Heart left ventricle (tissue), 13 donors: ENCODE data around the gene CHRFAM7A.
"Not testable (repeated sequence)": the region's sequence is repeated elsewhere in the genome, so short reads cannot be mapped to it uniquely, and the experiment has no call there.

Source experiments
- POLR2A ChIP-seq, 2 donors: fragments of 450-650 bp; IDR thresholded peaks; one replicate each; pipeline ENCODE4 v1.6.1; 2017; ENCODE audit warnings: antibody characterized with exemption in 2 of 2, mild to moderate bottlenecking in 2 of 2, moderate library complexity in 2 of 2
- TF ChIP-seq, protein P1 (sequence below), 12 donors: fragments of 200-600 bp; sonication (generic) in 4 of 12; IDR thresholded peaks; one replicate each; pipeline versions ENCODE4 v1.5.0 to v1.8.0; 2018 to 2022; ENCODE audit warnings: antibody characterized with exemption in 12 of 12, mild to moderate bottlenecking in 5 of 12
- donor health status: ischemic (EF 13 %, LVEDD 7.1; RV severe dilation, severe dysfunction).
- donor health status: DM: no; HTN: yes; CAD: no.
- donor health status: DM: no; HTN: no; CAD: no.
- donor health status: ischemic (EF 25% LVEDD 6.9; RV normal size, moderate dysfunction).
- donor health status: ischemic (EF 25% LVEDD 5.7; RV mildly dilated, moderate dysfunction).
- donor health status: ischemic (EF 35%, LVEDD 5.7; RV mildly dilated, moderate dysfunction).
- donor health status: nonischemic (EF 11% LVEDD 7.7; RV severe dilation, severe dysfunction).
- donor health status: DM: yes; HTN: yes; CAD: no.
- donor health status: PGD.
- donor health status: ischemic (EF 29% LVEDD 5.4; RV normal size, mild dysfunction).
- donor health status: nonischemic (EF 23%, LVEDD 6.1; RV moderate dilation, normal function).

- TF ChIP-seq, protein P1, sequence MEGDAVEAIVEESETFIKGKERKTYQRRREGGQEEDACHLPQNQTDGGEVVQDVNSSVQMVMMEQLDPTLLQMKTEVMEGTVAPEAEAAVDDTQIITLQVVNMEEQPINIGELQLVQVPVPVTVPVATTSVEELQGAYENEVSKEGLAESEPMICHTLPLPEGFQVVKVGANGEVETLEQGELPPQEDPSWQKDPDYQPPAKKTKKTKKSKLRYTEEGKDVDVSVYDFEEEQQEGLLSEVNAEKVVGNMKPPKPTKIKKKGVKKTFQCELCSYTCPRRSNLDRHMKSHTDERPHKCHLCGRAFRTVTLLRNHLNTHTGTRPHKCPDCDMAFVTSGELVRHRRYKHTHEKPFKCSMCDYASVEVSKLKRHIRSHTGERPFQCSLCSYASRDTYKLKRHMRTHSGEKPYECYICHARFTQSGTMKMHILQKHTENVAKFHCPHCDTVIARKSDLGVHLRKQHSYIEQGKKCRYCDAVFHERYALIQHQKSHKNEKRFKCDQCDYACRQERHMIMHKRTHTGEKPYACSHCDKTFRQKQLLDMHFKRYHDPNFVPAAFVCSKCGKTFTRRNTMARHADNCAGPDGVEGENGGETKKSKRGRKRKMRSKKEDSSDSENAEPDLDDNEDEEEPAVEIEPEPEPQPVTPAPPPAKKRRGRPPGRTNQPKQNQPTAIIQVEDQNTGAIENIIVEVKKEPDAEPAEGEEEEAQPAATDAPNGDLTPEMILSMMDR (IDR thresholded peaks at IDR 0.05) = not testable (repeated sequence)
- not testable (repeated sequence) for TF ChIP-seq POLR2A (IDR thresholded peaks at IDR 0.05)
Measured at GRCh38 chr15:30334152-30334551, 59.2 kb downstream of the CHRFAM7A start.
